IMR-90 (cell line): ENCODE results near the gene ATF7IP2. TPM values are rescaled to one million over a fixed set of nuclear protein-coding genes. Genes with fewer than 3 reads are reported as not detected.

Experiments used
- ATAC-seq: fragments of 200-7000 bp; cut with Tn5 transposase; 2 replicates; pipeline ENCODE4 v1.9.1; 2020; ENCODE audit warnings: low read depth, mild to moderate bottlenecking, moderate library complexity
- BruUV-seq: library from RNA; stranded (reverse); fragments of 400-500 nt; replicated peaks from 2 replicates; lab custom pipeline; 2021; lab: Mats Ljungman, UMichigan
- CTCF ChIA-PET: fragments of 300-600 bp; formaldehyde crosslinking; extraction: SDS; loops from one replicate; lab custom pipeline; 2021; ENCODE audit warnings: antibody characterized with exemption; lab: Yijun Ruan, JAX
- POLR2A ChIA-PET: fragments of 300-600 bp; sonication (Branson Sonifier 250); formaldehyde crosslinking; loops from one replicate; lab custom pipeline; 2022; ENCODE audit warnings: antibody characterized with exemption; ENCODE audit not compliant: unreplicated experiment; lab: Charles Lee
- DNase-seq: peaks from one replicate; pipeline ENCODE4 v3.0.0; 2013
- H2AFZ ChIP-seq: replicated peaks from 2 replicates; pipeline ENCODE3; 2013; ENCODE audit warnings: low read length, mild to moderate bottlenecking; ENCODE audit not compliant: poor library complexity
- H2AK5ac ChIP-seq: 2 replicates; pipeline ENCODE4 v1.6.1; 2013; ENCODE audit warnings: low read depth, low read length, inconsistent platforms
- H2AK9ac ChIP-seq: replicated peaks from 2 replicates; pipeline ENCODE3; 2013; ENCODE audit warnings: mild to moderate bottlenecking, low read depth, low read length, moderate library complexity; ENCODE audit not compliant: poor library complexity
- H2BK120ac ChIP-seq: 2 replicates; pipeline ENCODE4 v1.6.1; 2013; ENCODE audit warnings: low read depth, low read length, inconsistent platforms
- H2BK15ac ChIP-seq: 3 replicates; pipeline ENCODE4 v1.6.1; 2013; ENCODE audit warnings: low read depth, low read length, inconsistent platforms
- H2BK20ac ChIP-seq: 2 replicates; pipeline ENCODE4 v1.6.1; 2013; ENCODE audit warnings: low read depth, mild to moderate bottlenecking, inconsistent platforms, low read length, moderate library complexity
- H2BK5ac ChIP-seq: 2 replicates; pipeline ENCODE4 v1.6.1; 2013; ENCODE audit warnings: mild to moderate bottlenecking, low read depth, low read length, inconsistent platforms; ENCODE audit not compliant: poor library complexity, severe bottlenecking
- H3K14ac ChIP-seq: replicated peaks from 2 replicates; pipeline ENCODE4 v1.6.1; 2013; ENCODE audit warnings: low read depth, low read length, inconsistent platforms
- H3K18ac ChIP-seq: 2 replicates; pipeline ENCODE4 v1.6.1; 2013; ENCODE audit warnings: low read depth, low read length, control low read depth
- H3K23ac ChIP-seq: 2 replicates; pipeline ENCODE4 v1.6.1; 2013; ENCODE audit warnings: low read depth, low read length, inconsistent platforms
- H3K27ac ChIP-seq: 2 replicates; pipeline ENCODE4 v1.5.1; 2013; ENCODE audit warnings: mild to moderate bottlenecking, control low read depth, low read length; ENCODE audit not compliant: insufficient read depth
- H3K27me3 ChIP-seq: 2 replicates; pipeline ENCODE4 v1.6.1; 2013; ENCODE audit warnings: low read length; ENCODE audit not compliant: control insufficient read depth, insufficient read depth
- H3K36me3 ChIP-seq: 2 replicates; pipeline ENCODE4 v1.6.1; 2013; ENCODE audit warnings: low read length, mixed read lengths; ENCODE audit not compliant: control insufficient read depth, insufficient read depth
- H3K4ac ChIP-seq: 2 replicates; pipeline ENCODE4 v1.6.1; 2013; ENCODE audit warnings: low read depth, low read length, inconsistent platforms
- H3K4me1 ChIP-seq: 2 replicates; pipeline ENCODE4 v1.6.1; 2013; ENCODE audit warnings: low read length, mixed read lengths; ENCODE audit not compliant: control insufficient read depth, insufficient read depth
- H3K4me2 ChIP-seq: 2 replicates; pipeline ENCODE4 v1.6.1; 2013; ENCODE audit warnings: low read depth, mild to moderate bottlenecking, control low read depth, low read length, moderate library complexity
- H3K4me3 ChIP-seq: 2 replicates; pipeline ENCODE4 v1.5.1; 2013; ENCODE audit warnings: low read depth, mild to moderate bottlenecking, control low read depth, low read length, moderate library complexity; ENCODE audit not compliant: insufficient read depth
- H3K56ac ChIP-seq: 2 replicates; pipeline ENCODE4 v1.6.1; 2013; ENCODE audit warnings: low read length, inconsistent platforms; ENCODE audit not compliant: insufficient read depth; ENCODE audit errors: extremely low read depth
- H3K79me1 ChIP-seq, 2 experiments: 2 replicates each; pipeline ENCODE4 v1.6.1; 2013; ENCODE audit warnings: low read length in 2 of 2, inconsistent platforms in 1 of 2, low read depth in 1 of 2
- H3K9ac ChIP-seq: 2 replicates; pipeline ENCODE4 v1.6.1; 2013; ENCODE audit warnings: low read depth, low read length, control low read depth
- H3K9me1 ChIP-seq: 2 replicates; pipeline ENCODE4 v1.6.1; 2013; ENCODE audit warnings: low read length, inconsistent platforms; ENCODE audit not compliant: insufficient read depth
- H3K9me3 ChIP-seq: 2 replicates; pipeline ENCODE4 v1.6.1; 2013; ENCODE audit warnings: low read length; ENCODE audit not compliant: control insufficient read depth, insufficient read depth
- H4K20me1 ChIP-seq: 2 replicates; pipeline ENCODE4 v1.6.1; 2013; ENCODE audit warnings: low read length, inconsistent platforms; ENCODE audit not compliant: insufficient read depth
- H4K5ac ChIP-seq: 2 replicates; pipeline ENCODE4 v1.6.1; 2013; ENCODE audit warnings: mild to moderate bottlenecking, low read depth, low read length, control low read depth
- H4K8ac ChIP-seq, 2 experiments: 2 replicates each; pipeline ENCODE4 v1.6.1; 2013; ENCODE audit warnings: low read depth in 2 of 2, low read length in 2 of 2, control low read depth in 1 of 2, inconsistent platforms in 1 of 2
- H4K91ac ChIP-seq: 2 replicates; pipeline ENCODE4 v1.6.1; 2013; ENCODE audit warnings: low read depth, low read length, inconsistent platforms; ENCODE audit not compliant: insufficient read depth
- CHD1 ChIP-seq: IDR thresholded peaks from 2 replicates; pipeline ENCODE4 v1.6.1; 2012; ENCODE audit warnings: low read depth, low read length, improper control_type of control experiment
- MXI1 ChIP-seq: IDR thresholded peaks from 2 replicates; pipeline ENCODE4 v1.6.1; 2012; ENCODE audit warnings: low read depth, mild to moderate bottlenecking, low read length, moderate library complexity, borderline replicate concordance
- RAD21 ChIP-seq: IDR thresholded peaks from 2 replicates; pipeline ENCODE4 v1.6.1; 2012; ENCODE audit warnings: low read length, improper control_type of control experiment
- WGBS, 2 experiments: methylation state at CpG; one replicate each; pipeline versions ENCODE4 v1.1.5 to v1.1.7; 2013; ENCODE audit warnings: missing lambda C conversion rate in 2 of 2; ENCODE audit not compliant: insufficient read length in 1 of 2; ENCODE audit errors: extremely low coverage in 2 of 2; 5-methylcytosine and 5-hydroxymethylcytosine counted together
- dilution Hi-C: fragments of 300-500 bp; cut with HindIII; formaldehyde crosslinking; loops from one replicate; pipeline ENCODE4 v1.14.3; 2018; ENCODE audit warnings: low sequenced_read_pairs; ENCODE audit not compliant: unreplicated experiment
- in situ Hi-C: fragments of 300-500 bp; cut with MboI; formaldehyde crosslinking; loops from 3 replicates; pipeline ENCODE4 v1.14.3; 2019; ENCODE audit warnings: low sequenced_read_pairs, inconsistent platforms, mixed read lengths
- intact Hi-C: fragments of 100-400 bp; cut with micrococcal nuclease; formaldehyde crosslinking; loops from 2 replicates; pipeline ENCODE4 v1.10.0; 2022
- polyA plus RNA-seq, 3 experiments: library from polyadenylated mRNA; depleted of rRNA; stranded (reverse); fragments of >200 nt; gene quantifications; 2 replicates each; pipeline ENCODE4 v1.2.3, GENCODE V29; 2012; ENCODE audit warnings: low replicate concordance in 1 of 3
- total RNA-seq: library from RNA; depleted of rRNA; stranded (reverse); fragments of >200 nt; gene quantifications from 2 replicates; pipeline ENCODE4 v1.2.3, GENCODE V29; 2012

ATF7IP2 gene
- total and polyA plus RNA-seq, 2 of the 4 experiments (the other 2 are of a cell fraction), result 2.7 to 3.6 TPM

DNA sequence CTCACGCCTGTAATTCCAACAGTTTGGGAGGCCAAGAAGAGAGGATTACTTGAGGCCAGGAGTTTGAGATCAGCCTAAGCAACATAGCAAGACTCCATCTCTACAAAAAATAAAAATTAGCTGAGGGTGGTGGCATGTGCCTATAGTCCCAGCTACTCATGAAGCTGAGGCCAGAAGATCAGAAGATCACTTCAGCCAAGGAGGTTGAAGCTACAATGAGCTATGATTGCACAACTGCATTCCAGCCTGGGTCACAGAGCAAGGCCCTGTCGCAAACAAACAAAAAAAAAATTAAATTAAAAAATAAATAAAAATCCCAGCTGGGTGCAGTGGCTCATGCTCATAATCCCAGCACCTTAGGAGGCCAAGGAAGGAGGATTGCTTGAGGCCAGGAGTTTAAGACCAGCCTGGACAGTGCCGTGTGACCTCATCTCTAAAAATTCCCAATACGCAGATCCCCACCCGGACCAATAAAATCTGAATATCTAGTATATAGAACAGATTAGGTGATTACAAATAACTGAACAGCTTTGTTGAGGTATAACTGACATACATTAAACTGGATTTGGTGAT, 18.2 kb upstream of the ATF7IP2 start:
- H2AK9ac ChIP-seq, result no peak overlapping the region
- DNase-seq, result no peak
- no peaks in the 10 kb centered on the region for H3K4me1 ChIP-seq
- no peak overlapping the region for H3K4me3 ChIP-seq
- H3K36me3 ChIP-seq, result no peaks in the 10 kb centered on the region
- no peak overlapping the region for H4K91ac ChIP-seq
- dilution Hi-C loops (no loop called here), intact Hi-C loops (no loop called here), in situ Hi-C loops (no loop called here)
- no peak for ATAC-seq
- no CpG with 5 or more reads among the region's 5 CpGs for WGBS, 2 experiments
- H3K14ac ChIP-seq, result no peak overlapping the region
- H3K9me1 ChIP-seq, result no peaks in the 10 kb centered on the region
- ChIA-PET CTCF (no interaction called here), POLR2A (no interaction called here)
- no peak overlapping the region for H3K27ac ChIP-seq
- H2AFZ ChIP-seq, result no peak overlapping the region
- H4K8ac ChIP-seq, result no peak overlapping the region
- H3K27me3 ChIP-seq, result no peaks in the 10 kb centered on the region
- H3K18ac ChIP-seq, result no peak overlapping the region
- H2BK15ac ChIP-seq, result no peak overlapping the region
- H3K23ac ChIP-seq, result no peak overlapping the region
- no peak overlapping the region for H3K56ac ChIP-seq
- H3K9ac ChIP-seq, result no peak overlapping the region
- no peak overlapping the region for H4K5ac ChIP-seq
- H3K79me1 ChIP-seq, result no peaks in the 10 kb centered on the region
- H2BK120ac ChIP-seq, result no peak overlapping the region
- H4K20me1 ChIP-seq, result no peaks in the 10 kb centered on the region
- no peak overlapping the region for H2AK5ac ChIP-seq
- no peak overlapping the region for H3K4me2 ChIP-seq
- H2BK5ac ChIP-seq, result no peak overlapping the region
- H3K9me3 ChIP-seq, result peaks cover 2% of the 10 kb centered on the region
- no peak for TF ChIP-seq RAD21
- no peak for TF ChIP-seq MXI1
- TF ChIP-seq CHD1, result no peak
- H2BK20ac ChIP-seq, result no peak overlapping the region
- no TSS peak for BruUV-seq
- no peak overlapping the region for H3K4ac ChIP-seq
